Measurements from ENCODE around the gene MCOLN1. TPM values are rescaled to one million over a fixed set of nuclear protein-coding genes. Genes with fewer than 3 reads are reported as not detected.

The MCOLN1 gene
- total and polyA plus RNA-seq, 2 of the 8 experiments (the other 6 are each of a cell fraction or from before 2014, with no cell fraction given): 19.1 to 40.0 TPM

DNA sequence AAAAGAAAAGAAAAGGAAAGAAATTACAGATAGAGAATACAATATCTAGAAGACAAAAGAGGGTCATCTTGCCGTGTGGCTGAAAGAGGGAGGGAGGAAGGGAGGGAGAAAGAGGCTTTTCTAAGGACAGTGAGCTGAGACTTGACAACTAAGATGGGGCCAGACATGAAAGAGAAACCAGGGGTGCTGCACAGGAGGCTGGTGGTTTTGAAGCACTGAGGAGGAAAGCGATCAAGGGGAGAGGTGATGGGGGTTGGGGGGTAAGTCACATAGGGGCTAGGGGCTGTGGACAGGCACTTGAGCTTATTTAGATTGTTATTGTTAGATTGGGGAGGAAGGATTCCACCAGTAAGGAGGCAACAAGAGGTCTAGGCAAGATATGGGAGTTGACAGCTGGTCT is 30.4 kb downstream of the MCOLN1 start (continued):
- no peak for TF ChIP-seq SAP30 (IDR thresholded peaks at IDR 0.05; ENCODE audit: insufficient read depth, insufficient replicate concordance, low read length)
